GM08714 (cell line): ENCODE measurements around the gene PRKAR1A.
"Not testable (repeated sequence)": the region's sequence is repeated elsewhere in the genome, so short reads cannot be mapped to it uniquely, and the experiment has no call there.

ENCODE experiments used
- H3K4me3 ChIP-seq: fragments of 200-500 bp; sonication (Bioruptor generic); 2 replicates; pipeline ENCODE4 v1.5.1; 2014; ENCODE audit warnings: mild to moderate bottlenecking, low read length, inconsistent platforms
- ZNF274 ChIP-seq: IDR thresholded peaks from 2 replicates; pipeline ENCODE4 v1.6.1; 2012; ENCODE audit warnings: mild to moderate bottlenecking, low read depth, low read length

Gene PRKAR1A

GRCh38 chr17:68570526-68570925 lies 58.3 kb downstream of the PRKAR1A start:
- no peak for TF ChIP-seq ZNF274
- H3K4me3 ChIP-seq, result no peak overlapping the region

GRCh38 chr17:68572138-68572842 lies 60.1 kb downstream of the PRKAR1A start:
- no peak overlapping the region for H3K4me3 ChIP-seq
- no peak for TF ChIP-seq ZNF274

GRCh38 chr17:68573338-68573737 lies 61.1 kb downstream of the PRKAR1A start:
- no peak overlapping the region for H3K4me3 ChIP-seq
- TF ChIP-seq ZNF274, result no peak

GRCh38 chr17:68576137-68576536 lies 63.9 kb downstream of the PRKAR1A start:
- no peak overlapping the region for H3K4me3 ChIP-seq
- TF ChIP-seq ZNF274, result no peak

GRCh38 chr17:68576811-68577496 lies 64.7 kb downstream of the PRKAR1A start:
- no peak overlapping the region for H3K4me3 ChIP-seq
- no peak for TF ChIP-seq ZNF274

- no peak overlapping the region for H3K4me3 ChIP-seq
- no peak for TF ChIP-seq ZNF274
These were observed 65.2 kb downstream of the PRKAR1A start for GRCh38 chr17:68577497-68577821.

- H3K4me3 ChIP-seq, result no peak overlapping the region
- no peak for TF ChIP-seq ZNF274
These were observed 66.0 kb downstream of the PRKAR1A start for GRCh38 chr17:68578236-68578635.

- no peak for TF ChIP-seq ZNF274
- no peak overlapping the region for H3K4me3 ChIP-seq
These were observed 67.1 kb downstream of the PRKAR1A start for GRCh38 chr17:68579194-68579927.

- TF ChIP-seq ZNF274, result no peak
- no peak overlapping the region for H3K4me3 ChIP-seq
These were observed 68.1 kb downstream of the PRKAR1A start for GRCh38 chr17:68580236-68580770.

GRCh38 chr17:68581863-68582645 lies 69.8 kb downstream of the PRKAR1A start:
- H3K4me3 ChIP-seq, result no peak overlapping the region
- TF ChIP-seq ZNF274, result no peak

- H3K4me3 ChIP-seq, result not testable (repeated sequence)
These were observed 70.6 kb downstream of the PRKAR1A start for GRCh38 chr17:68582867-68583266.

- no peak overlapping the region for H3K4me3 ChIP-seq
- TF ChIP-seq ZNF274, result no peak
These were observed 72.5 kb downstream of the PRKAR1A start for GRCh38 chr17:68584581-68585303.

GRCh38 chr17:68585643-68586042 lies 73.4 kb downstream of the PRKAR1A start:
- no peak for TF ChIP-seq ZNF274
- no peak overlapping the region for H3K4me3 ChIP-seq
